Fibroblast of skin of right quadriceps (primary cell): ENCODE data around the gene INCA1.

Experiments used
- DNase-seq: peaks from one replicate; pipeline ENCODE4 v3.0.0-alpha.2; 2013

INCA1 gene

DNA sequence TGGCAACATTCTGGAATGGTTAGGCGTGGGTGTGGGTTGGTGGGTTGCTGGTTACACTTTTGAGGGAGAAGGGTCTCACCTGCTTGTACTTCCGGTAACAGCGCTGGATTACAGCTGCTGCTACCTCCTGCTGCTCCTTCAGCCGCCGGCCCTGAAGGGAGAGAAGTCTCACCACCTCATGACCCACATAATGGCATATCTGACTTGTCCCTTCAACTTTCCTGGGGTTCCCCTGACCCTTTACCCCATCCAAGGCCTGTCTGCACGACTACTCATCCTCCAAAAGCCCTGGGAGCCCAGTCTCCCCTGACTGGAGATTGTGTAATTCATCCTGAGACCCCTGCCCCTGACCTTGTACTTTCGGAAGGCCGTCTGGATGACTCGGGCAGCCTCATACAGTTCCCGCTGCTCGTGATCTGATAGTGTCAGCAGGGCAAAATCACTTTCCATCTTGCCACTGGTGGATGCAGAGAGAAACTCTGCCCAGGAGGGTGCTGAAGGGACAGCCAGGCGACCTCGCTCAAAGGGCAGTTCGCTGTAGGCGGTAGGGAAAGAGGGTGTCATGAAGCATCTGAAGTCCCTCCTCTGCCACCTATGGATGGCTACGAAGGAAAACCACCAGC is 27.7 kb downstream of the INCA1 start:
- no peak for DNase-seq

DNA sequence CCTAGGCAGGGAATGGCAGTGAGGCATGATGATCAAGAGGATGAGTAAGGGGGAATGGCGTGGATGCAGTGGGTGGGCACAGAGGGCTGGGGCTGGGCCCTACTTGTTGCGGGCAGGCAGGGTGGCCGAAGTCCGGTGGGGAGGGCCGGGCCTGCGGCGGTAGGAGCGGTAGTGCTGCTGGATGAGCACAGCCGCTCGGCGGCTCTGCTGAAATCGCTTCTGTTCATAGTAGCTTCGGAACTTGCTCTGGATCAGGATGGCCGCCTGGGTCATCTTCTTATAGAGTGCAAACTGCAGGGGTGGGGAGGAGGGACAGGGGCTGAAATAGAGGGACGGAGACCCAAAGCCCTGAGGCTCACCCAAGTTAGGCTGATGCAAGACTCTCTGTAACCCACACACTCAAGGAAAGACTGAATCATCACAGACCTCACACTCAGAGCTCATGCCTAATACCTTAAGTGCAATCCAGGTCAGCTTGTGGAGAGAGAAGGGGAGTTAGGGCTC is 28.2 kb downstream of the INCA1 start:
- DNase-seq, result peak; percentile 94

GRCh38 chr17:4968486-4969046 is 28.8 kb downstream of the INCA1 start:
- no peak for DNase-seq

- DNase-seq, result peak; percentile 98
These were observed 29.5 kb downstream of the INCA1 start, which contains the start of gene SPAG7 for GRCh38 chr17:4967539-4968485. Gene SPAG7 (minus strand): TSS chr17:4967817. CDS start chr17:4967804, 13 bp downstream.

DNA sequence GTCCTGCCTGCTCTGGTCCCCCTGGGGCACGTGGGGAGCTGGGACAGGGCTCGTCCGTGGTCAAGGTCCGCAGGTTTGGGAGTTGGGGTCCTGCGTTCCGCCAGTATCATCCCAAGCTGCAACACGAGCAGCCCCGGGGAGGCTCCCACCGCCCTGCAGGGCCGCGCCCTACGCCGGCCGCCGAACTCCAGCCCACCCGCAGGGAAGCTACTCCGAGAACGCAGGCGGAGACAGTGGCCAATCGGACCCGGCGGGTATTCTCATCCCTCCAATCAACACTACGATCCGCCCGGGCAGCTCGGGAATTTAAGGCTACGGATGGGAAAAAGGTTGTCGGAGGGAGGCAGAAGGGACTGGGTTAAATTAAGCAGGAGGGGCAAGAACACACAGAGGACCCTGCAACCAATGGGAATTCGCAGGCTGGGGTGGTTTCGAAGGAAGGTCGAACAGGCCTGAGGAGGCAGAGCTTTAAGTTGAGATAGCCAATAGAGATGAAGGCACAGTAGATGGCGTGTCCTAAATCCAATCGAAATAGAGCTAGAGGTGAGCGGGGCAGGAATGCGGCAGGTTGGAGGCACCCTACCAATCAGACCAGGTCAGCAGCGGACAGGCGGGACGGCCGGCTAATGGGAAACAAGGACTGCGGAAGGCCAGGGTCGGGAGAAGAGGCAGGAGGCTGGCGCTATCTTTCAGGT is 30.3 kb downstream of the INCA1 start:
- peak; percentile 100 for DNase-seq

DNA sequence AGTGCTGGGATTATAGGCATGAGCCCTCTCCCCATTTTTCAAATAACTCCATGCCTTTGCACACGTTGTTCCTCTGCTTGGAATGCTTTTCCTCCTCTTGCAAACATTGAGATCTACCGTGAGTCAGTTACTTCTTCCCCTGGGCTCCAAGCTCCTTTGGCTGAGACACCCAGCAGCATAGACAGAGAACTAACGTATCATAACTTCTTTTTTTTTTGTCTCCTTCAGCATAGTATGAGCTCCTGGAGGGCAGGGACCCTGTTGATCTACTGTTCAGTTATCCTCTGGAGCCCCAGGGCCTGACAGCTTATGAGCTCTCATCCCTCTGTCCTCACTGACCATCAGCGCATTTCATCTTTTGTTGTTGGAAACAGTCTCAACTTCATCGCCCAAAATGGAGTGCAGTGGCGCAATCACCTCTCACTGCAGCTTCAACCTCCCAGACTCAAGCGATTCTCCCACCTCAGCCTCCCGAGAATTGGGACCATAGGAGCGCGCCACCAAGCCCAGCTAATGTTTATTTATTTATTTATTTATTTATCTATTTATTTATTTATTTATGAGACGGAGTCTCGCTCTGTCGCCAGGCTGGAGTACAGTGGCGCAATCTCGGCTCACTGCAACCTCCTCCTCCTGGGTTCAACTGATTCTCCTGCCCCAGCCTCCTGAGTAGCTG is 31.9 kb downstream of the INCA1 start:
- no peak for DNase-seq

DNA sequence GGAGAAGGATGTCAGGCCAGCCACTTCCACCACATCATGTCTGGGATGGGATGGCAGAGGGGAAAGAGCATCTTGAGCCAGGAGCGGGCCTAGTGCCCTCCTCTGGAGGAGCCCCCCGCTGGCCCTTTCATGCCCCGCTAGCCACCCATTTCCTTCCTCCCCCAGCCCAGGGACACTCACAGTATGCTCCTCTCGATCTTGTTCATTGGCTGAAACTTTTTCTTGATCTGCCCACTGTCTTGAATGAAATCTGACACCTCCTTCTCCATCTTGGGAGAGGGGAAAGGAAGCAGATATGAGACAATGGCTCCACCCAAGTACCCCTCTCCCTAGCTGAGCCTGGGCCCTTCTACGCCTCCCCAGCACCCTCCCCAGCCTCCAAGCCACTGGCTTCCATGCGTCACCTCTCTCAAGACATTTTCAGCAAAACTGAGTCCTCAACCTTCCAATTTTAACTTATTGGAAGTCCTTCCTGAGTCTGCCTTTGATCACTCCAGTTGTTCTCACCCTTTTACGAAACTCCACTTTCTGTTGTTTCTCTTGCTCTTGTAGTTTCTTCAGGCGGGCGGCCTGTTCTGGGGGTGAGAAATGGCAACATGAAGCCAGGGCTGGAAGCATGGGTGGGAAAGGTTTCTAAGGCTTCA is 36.9 kb downstream of the INCA1 start:
- DNase-seq, result no peak

DNA sequence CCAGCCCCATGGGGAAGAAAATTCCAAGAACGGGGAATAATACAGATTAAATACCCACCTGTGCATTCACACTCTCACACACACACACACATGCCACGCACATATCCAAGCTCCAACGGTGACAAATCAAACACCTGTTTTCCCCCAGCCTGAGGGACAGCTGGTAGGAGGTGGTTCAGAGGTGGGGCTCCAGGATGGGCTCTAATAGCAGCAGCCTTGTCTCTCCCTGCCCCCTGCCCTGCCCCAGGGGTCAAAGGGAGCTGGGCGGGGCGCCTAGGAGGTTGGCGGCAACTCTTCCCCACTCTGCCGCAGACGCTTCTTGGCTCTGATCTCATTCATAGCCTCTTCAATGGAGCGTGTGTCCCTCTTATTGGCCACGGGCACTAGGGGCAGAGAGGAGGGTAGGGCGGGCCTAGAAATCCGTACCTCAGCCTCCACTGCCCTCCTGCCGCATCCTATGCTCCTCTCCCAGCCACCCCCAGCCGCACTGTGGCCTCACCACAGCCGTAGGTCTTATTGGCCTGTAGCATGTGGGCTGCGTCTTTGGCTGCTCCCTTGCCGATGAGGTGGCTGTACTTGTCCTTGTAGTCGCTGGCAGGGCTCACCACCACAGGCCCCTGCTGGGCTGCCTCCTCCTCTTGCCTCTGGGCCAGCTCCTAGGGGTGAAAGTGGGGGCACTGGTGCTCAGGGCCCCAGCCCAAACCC is 37.9 kb downstream of the INCA1 start:
- DNase-seq, result no peak

DNA sequence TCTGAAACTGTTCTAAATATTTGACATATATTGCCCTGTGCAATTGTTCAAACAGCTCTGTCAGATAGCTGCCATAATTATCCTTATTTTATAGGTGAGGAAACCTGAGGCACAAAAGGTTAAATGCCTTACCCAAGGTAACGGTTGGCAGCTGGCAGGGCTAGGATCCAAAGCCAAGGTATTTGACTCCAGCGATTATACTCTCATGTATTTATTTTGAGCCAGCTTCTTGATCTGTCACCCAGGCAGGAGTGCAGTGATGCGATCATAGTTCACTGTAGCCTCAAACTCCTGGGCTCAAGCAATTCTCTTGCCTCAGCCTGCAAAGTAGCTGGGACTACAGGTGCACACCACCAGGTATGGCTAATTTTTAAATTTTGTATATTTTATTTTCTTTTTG is 39.2 kb downstream of the INCA1 start:
- no peak for DNase-seq

DNA sequence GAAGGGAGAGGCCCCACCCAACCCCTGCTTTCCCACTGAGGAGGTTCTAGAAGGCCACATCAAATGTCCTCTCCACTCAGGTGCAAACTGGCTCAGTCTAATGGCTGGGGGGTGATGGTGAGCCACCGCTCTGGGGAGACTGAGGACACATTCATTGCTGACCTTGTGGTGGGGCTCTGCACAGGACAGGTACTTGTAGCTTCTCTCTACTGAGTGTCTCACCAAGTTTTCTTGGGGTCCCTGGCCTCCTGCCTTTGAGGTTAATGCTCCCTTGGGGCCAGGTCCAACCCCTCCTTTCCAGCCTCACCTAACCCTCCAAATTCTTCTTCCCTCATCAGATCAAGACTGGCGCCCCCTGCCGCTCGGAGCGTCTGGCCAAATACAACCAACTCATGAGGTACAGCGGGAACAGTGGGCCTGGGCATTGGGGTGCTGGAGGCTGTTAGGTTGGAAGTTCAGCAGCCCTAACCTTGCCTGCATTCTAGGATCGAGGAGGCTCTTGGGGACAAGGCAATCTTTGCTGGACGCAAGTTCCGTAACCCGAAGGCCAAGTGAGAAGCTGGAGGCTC is 40.7 kb downstream of the INCA1 start:
- DNase-seq, result no peak

DNA sequence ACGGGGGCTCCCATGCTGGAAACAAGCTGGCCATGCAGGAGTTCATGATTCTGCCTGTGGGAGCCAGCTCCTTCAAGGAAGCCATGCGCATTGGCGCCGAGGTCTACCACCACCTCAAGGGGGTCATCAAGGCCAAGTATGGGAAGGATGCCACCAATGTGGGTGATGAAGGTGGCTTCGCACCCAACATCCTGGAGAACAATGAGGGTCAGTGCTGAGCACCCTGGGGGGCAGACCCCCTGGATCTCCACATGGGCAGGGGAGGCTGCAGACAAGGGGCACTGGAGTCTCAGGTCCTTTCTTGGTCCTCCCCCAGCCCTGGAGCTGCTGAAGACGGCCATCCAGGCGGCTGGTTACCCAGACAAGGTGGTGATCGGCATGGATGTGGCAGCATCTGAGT is 42.2 kb downstream of the INCA1 start:
- DNase-seq, result no peak

GRCh38 chr17:4953451-4953961 is 43.8 kb downstream of the INCA1 start:
- DNase-seq, result peak; percentile 46

DNA sequence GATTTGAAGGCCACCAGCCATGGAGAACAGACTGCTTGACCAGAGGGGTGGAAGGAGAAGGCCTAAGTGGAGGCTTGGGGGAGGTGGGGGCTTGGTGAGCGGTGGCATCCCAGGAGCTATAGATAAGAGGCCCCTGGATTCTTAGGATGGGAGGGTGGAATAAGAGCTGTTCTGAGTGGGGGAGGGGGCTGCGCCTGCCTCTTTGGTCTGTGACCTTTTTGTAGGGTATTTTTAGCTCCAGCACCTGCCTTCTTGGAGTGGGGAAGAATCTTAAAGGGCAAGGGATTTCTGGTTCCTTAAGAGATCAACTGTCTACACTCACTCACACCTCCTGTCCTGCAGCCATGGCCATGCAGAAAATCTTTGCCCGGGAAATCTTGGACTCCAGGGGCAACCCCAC is 45.8 kb downstream of the INCA1 start:
- no peak for DNase-seq

DNA sequence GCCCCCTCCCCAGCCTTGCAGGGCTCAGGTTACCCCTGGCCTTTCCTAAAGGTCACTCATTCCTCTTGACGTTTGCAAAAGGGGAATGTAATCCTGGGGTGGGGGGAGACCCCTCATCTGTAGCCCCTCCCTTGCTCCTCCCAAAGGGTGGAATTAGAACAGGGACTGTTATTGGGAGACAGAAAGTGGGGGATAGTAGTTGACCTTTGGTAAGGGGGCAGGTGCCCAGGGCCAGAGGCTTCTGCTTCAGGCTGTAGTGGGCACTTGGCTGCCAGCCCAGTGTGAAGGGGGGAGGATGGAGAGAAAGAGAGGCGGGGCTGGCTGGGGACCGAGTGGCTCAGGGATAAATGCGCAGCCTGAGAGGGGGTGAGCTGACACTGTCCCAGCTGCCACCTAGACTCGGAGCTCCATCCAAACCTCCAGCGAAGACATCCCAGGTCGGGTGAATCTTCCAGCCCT is 46.5 kb downstream of the INCA1 start, which contains the start of gene ENO3:
Gene ENO3, plus strand, starts transcription at position 374 of the 459 bp plus-strand sequence. CDS start 711 bp downstream, outside the sequence.
- no peak for DNase-seq

- no peak for DNase-seq
These were observed 47.1 kb downstream of the INCA1 start for GRCh38 chr17:4950075-4950745.

GRCh38 chr17:4949321-4950074 is 47.8 kb downstream of the INCA1 start:
- DNase-seq, result peak; percentile 72

- DNase-seq, result peak; percentile 93
These were observed 48.4 kb downstream of the INCA1 start for GRCh38 chr17:4948931-4949320.

- peak; percentile 96 for DNase-seq
These were observed 49.0 kb downstream of the INCA1 start, which contains the start of gene PFN1 for GRCh38 chr17:4948166-4948930. Gene PFN1 (minus strand): TSS chr17:4948530. CDS start chr17:4948394, 136 bp downstream.
